IPS-20b (cell line): ENCODE measurements around the gene GYPA.
"Not testable (repeated sequence)": the region's sequence is repeated elsewhere in the genome, so short reads cannot be mapped to it uniquely, and the experiment has no call there.

Source experiments
- H3K27ac ChIP-seq: one replicate; pipeline ENCODE4 v1.5.1; 2013; ENCODE audit warnings: low read length
- H3K27me3 ChIP-seq: 2 replicates; pipeline ENCODE4 v1.6.1; 2013; ENCODE audit warnings: mild to moderate bottlenecking, low read length, inconsistent platforms; ENCODE audit not compliant: insufficient read depth
- H3K36me3 ChIP-seq: 2 replicates; pipeline ENCODE4 v1.6.1; 2013; ENCODE audit warnings: low read depth, mild to moderate bottlenecking, inconsistent platforms, low read length, moderate library complexity; ENCODE audit not compliant: insufficient read depth
- H3K4me1 ChIP-seq: 2 replicates; pipeline ENCODE4 v1.6.1; 2013; ENCODE audit warnings: mild to moderate bottlenecking, control low read depth, inconsistent platforms, low read length, moderate library complexity; ENCODE audit not compliant: insufficient read depth
- H3K4me3 ChIP-seq: 2 replicates; pipeline ENCODE4 v1.5.1; 2013; ENCODE audit warnings: mild to moderate bottlenecking, low read length, inconsistent platforms
- H3K9ac ChIP-seq: 2 replicates; pipeline ENCODE4 v1.6.1; 2013; ENCODE audit warnings: low read depth, mild to moderate bottlenecking, inconsistent platforms, low read length, moderate library complexity
- H3K9me3 ChIP-seq: 2 replicates; pipeline ENCODE4 v1.6.1; 2013; ENCODE audit warnings: mild to moderate bottlenecking, low read depth, low read length, inconsistent platforms; ENCODE audit not compliant: insufficient read depth

Gene GYPA

DNA sequence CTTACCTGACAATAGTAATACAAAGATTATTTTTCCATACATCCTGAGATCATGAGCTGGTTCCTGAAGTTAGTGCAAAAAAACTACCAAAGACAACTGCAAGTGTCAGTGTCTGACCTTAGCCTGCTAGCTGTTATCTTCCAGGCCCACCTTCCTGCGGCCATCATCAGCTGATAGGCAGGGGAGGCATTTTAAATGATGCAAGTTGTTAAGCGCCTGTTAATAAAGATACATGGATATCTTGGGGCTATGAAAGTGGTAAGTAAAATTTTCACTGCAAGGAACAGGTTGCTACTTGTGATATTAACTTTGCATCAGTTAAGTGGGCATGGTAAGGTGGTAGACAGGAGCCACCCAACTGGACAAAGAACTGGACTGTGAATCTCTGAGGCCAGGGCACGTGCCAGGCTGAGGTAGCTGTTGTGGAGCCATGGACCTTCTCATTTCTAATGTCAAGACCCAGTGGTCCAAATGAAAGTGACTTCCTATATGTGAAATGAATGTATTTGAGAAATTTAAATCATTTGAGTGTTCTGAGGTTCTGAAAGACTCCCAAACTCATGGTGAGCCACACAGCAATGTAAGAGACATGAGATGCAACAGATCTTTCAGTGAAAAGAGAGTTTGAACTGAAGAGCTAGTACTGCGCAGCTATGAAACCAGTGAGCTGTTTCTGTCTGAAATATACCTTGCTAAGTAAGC is at the start of gene GYPA:
Gene GYPA (minus strand): TSS at position 125 of the 702 bp plus-strand sequence. CDS start 83 bp downstream, at position 42.
- H3K27ac ChIP-seq, H3K9ac ChIP-seq, H3K27me3 ChIP-seq, H3K4me3 ChIP-seq, H3K4me1 ChIP-seq, H3K9me3 ChIP-seq, H3K36me3 ChIP-seq: not testable (repeated sequence)

- Histone ChIP-seq H3K27me3 (no peaks in the 10 kb centered on the region), H3K4me3 (peak overlapping the region; percentile 19; the same call in 1 of the 2 replicates), H3K36me3 (no peaks in the 10 kb centered on the region), H3K4me1 (peaks cover 9% of the 10 kb centered on the region; the same call in 1 of the 2 replicates), H3K27ac (no peak overlapping the region), H3K9me3 (no peaks in the 10 kb centered on the region), H3K9ac (no peak overlapping the region)
Observed at GRCh38 chr4:144190009-144190408, 49.5 kb upstream of the GYPA start.

DNA sequence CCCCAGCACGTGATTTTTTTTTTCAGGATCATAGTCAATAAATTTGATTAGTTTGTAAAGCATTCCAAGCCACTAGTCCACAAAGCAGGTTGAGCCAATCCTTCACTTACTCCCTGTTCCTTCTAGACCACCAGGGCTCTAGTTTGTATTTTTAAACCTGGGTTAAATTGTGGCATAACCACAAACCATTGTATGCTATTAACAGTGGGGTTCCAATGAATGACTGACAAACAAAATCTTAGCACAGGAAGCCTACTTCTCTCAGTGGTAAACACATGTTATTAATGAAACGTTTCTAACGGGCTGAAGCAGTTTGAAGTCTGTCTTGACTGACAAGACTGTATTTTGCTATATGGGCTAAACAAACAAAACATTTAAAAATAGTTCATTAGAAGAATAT is 48.6 kb upstream of the GYPA start:
- Histone ChIP-seq H3K36me3 (no peaks in the 10 kb centered on the region), H3K9me3 (no peaks in the 10 kb centered on the region), H3K4me1 (peaks cover 9% of the 10 kb centered on the region; the same call in 1 of the 2 replicates), H3K4me3 (no peak overlapping the region), H3K27ac (no peak overlapping the region), H3K27me3 (no peaks in the 10 kb centered on the region), H3K9ac (no peak overlapping the region)

GRCh38 chr4:144185086-144185485 is 44.6 kb upstream of the GYPA start:
- Histone ChIP-seq H3K27me3 (no peaks in the 10 kb centered on the region), H3K9me3 (no peaks in the 10 kb centered on the region), H3K4me3 (no peak overlapping the region), H3K36me3 (no peaks in the 10 kb centered on the region), H3K9ac (no peak overlapping the region), H3K4me1 (peaks cover 9% of the 10 kb centered on the region; the same call in 1 of the 2 replicates), H3K27ac (no peak overlapping the region)

DNA sequence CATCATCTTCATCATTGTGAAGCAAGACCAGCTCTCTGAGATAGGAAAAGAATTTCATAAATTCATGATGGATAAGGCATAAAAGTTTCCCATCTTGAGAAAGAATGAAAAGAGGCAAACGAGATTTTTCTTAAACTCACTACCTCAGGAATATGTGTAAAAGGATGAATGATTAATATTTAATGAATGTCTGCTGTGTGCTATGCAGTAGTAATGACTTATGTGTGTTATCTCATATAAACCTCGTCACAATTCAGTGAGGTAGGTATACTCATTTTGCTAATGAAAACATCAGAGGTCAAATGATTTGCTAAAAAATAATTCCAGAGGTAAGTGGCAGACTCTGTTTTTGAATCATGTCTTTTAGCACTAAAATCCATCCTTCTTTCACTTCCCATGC is 42.6 kb upstream of the GYPA start:
- Histone ChIP-seq H3K4me1 (peaks cover 8% of the 10 kb centered on the region; the same call in 1 of the 2 replicates), H3K9ac (no peak overlapping the region)

GRCh38 chr4:144181391-144181790 is 40.9 kb upstream of the GYPA start:
- no peaks in the 10 kb centered on the region for H3K9me3 ChIP-seq
- H3K4me3 ChIP-seq, result no peak overlapping the region
- H3K27me3 ChIP-seq, result no peaks in the 10 kb centered on the region
- H3K27ac ChIP-seq, result no peak overlapping the region
- H3K9ac ChIP-seq, result no peak overlapping the region
- peaks cover 12% of the 10 kb centered on the region; the same call in 1 of the 2 replicates for H3K4me1 ChIP-seq
- no peaks in the 10 kb centered on the region for H3K36me3 ChIP-seq

More for the DNA sequence above, 42.6 kb upstream of the GYPA start:
- Histone ChIP-seq H3K9me3 (no peaks in the 10 kb centered on the region), H3K4me3 (no peak overlapping the region), H3K27ac (no peak overlapping the region), H3K36me3 (no peaks in the 10 kb centered on the region), H3K27me3 (no peaks in the 10 kb centered on the region)

- H3K27me3 ChIP-seq, result no peaks in the 10 kb centered on the region
- H3K27ac ChIP-seq, result no peak overlapping the region
- no peak overlapping the region for H3K9ac ChIP-seq
- no peaks in the 10 kb centered on the region for H3K9me3 ChIP-seq
- H3K4me1 ChIP-seq, result peaks cover 12% of the 10 kb centered on the region; the same call in 1 of the 2 replicates
- H3K36me3 ChIP-seq, result no peaks in the 10 kb centered on the region
- no peak overlapping the region for H3K4me3 ChIP-seq
Observed at GRCh38 chr4:144179152-144179739, 38.7 kb upstream of the GYPA start.

GRCh38 chr4:144178414-144178813 is 37.9 kb upstream of the GYPA start:
- Histone ChIP-seq H3K27ac (no peak overlapping the region), H3K4me3 (no peak overlapping the region), H3K4me1 (peaks cover 12% of the 10 kb centered on the region; the same call in 1 of the 2 replicates), H3K36me3 (no peaks in the 10 kb centered on the region), H3K27me3 (no peaks in the 10 kb centered on the region), H3K9me3 (no peaks in the 10 kb centered on the region), H3K9ac (no peak overlapping the region)

DNA sequence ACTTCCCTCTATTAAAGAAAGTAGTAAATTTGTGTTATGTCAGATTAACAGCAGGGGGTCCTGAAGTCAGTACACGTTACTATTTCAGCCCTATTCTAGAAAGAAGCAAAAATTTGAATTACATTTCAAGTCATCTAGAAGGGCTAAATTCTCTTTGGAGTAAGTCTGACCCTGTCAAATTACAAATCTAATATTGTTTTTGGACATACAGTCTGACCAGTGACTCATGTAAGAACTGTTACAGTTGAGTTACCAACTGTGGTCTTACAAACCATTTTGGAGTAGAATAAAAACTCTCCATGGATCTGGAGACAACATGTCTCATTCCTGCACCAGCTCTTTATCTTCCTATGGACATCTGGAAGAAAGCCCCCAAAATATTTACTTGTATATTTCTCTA is 36.0 kb upstream of the GYPA start:
- H3K27me3 ChIP-seq, result no peaks in the 10 kb centered on the region
- no peak overlapping the region for H3K4me3 ChIP-seq
- no peak overlapping the region for H3K9ac ChIP-seq
- H3K4me1 ChIP-seq, result peaks cover 12% of the 10 kb centered on the region; the same call in 1 of the 2 replicates
- H3K36me3 ChIP-seq, result no peaks in the 10 kb centered on the region
- no peaks in the 10 kb centered on the region for H3K9me3 ChIP-seq
- H3K27ac ChIP-seq, result no peak overlapping the region

DNA sequence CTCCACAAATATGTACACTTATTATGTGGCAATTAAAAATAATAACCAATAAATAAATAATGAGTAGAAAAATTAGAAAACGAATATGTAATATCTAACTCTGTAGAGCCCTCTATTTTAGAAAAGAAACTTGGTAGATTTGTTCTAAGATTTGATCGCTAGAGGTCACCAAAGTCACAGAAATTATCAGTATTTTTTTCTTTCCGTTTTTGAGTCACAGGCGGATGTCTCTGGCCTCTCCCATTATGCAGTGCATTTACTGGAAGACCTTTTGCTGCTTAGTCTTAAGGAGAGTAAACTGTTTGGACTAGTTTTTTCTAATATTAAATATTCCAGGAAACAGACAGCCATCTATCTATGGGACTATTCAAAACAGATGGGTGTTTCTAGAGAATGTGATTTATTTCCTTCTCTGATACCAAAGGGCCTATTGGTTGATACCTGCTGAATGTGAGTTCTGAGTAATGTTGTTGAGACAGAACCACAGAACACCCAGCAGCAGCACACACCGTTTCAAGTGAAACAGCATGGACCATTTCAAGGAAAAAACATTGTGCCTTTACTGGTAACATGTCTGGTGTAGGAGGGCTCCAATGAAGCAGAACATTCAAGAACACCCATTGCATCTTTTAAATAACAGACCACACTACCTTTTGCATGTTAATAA is 34.0 kb upstream of the GYPA start:
- Histone ChIP-seq H3K4me1 (peaks cover 12% of the 10 kb centered on the region; the same call in 1 of the 2 replicates), H3K27me3 (no peaks in the 10 kb centered on the region), H3K27ac (no peak overlapping the region), H3K9ac (no peak overlapping the region), H3K4me3 (no peak overlapping the region), H3K36me3 (no peaks in the 10 kb centered on the region), H3K9me3 (no peaks in the 10 kb centered on the region)

- Histone ChIP-seq H3K36me3 (no peaks in the 10 kb centered on the region), H3K27ac (no peak overlapping the region), H3K27me3 (no peaks in the 10 kb centered on the region), H3K9me3 (no peaks in the 10 kb centered on the region), H3K4me1 (no peaks in the 10 kb centered on the region), H3K4me3 (no peak overlapping the region), H3K9ac (no peak overlapping the region)
Observed at GRCh38 chr4:144171697-144172096, 31.2 kb upstream of the GYPA start.

- no peak overlapping the region for H3K4me3 ChIP-seq
- H3K27ac ChIP-seq, result no peak overlapping the region
- no peaks in the 10 kb centered on the region for H3K4me1 ChIP-seq
- H3K27me3 ChIP-seq, result no peaks in the 10 kb centered on the region
- H3K36me3 ChIP-seq, result no peaks in the 10 kb centered on the region
- no peaks in the 10 kb centered on the region for H3K9me3 ChIP-seq
- no peak overlapping the region for H3K9ac ChIP-seq
Observed at GRCh38 chr4:144169211-144169610, 28.7 kb upstream of the GYPA start.
